ENCODE measurements around the gene DENND1A. TPM values are rescaled to one million over a fixed set of nuclear protein-coding genes. Genes with fewer than 3 reads are reported as not detected.

The DENND1A gene
- total RNA-seq, 2 experiments from 2014 or later: 13.9 to 20.3 TPM

GRCh38 chr9:123763910-123764588, 165.9 kb downstream of the DENND1A start:
- POLR2A ChIA-PET: no interaction called here
- DNase-seq (no peak), ATAC-seq (ENCODE audit: low read depth) (no peak)
- H3K36me3 Mint-ChIP-seq: peaks cover 6% of the 10 kb centered on the region
- no peaks in the 10 kb centered on the region for H3K9me3 Mint-ChIP-seq
- no peaks in the 10 kb centered on the region for H3K27me3 Mint-ChIP-seq
- no peak overlapping the region for H3K4me3 Mint-ChIP-seq
- H3K4me1 Mint-ChIP-seq: peaks cover 1% of the 10 kb centered on the region
- H3K27ac Mint-ChIP-seq: no peak overlapping the region

DNA sequence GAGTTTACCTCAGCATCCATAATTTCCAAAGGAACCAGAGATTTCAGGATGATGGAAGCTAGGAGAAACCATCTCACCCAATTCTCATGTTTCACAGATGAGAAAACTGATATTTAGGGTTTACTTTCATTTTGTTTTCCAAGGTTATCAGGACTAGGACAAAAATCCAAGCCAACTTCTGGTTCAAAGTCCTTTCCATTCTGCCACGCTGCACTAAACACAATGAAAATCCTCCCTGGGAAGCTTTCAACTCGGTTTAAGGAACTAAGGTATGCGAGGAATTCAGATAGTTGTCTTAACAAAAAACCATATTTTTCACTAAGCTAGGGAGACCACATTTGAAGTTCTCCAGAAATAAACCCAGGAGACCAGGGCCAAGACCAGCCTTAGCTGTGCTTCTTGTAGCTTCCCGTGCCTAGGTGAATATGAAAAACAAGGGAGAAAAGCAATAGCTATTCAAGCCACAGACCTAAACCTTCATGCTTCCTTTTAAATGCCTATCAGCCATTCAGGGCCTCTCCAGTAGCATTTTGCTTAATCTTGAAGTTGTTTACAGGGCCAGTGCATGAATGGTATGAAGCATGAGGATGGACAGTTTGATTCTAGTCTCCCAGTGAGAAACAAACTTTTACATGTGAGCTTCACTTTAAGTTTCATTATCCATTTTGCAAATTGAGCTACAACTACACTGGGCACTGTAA, 167.9 kb downstream of the DENND1A start:
- H3K27ac Mint-ChIP-seq: no peak overlapping the region
- no peaks in the 10 kb centered on the region for H3K27me3 Mint-ChIP-seq
- no peaks in the 10 kb centered on the region for H3K9me3 Mint-ChIP-seq
- H3K36me3 Mint-ChIP-seq: peaks cover 6% of the 10 kb centered on the region
- ATAC-seq (ENCODE audit: low read depth): no peak
- no peak overlapping the region for H3K4me3 Mint-ChIP-seq
- DNase-seq: no peak
- POLR2A ChIA-PET: no interaction called here
- peaks cover 1% of the 10 kb centered on the region for H3K4me1 Mint-ChIP-seq

DNA sequence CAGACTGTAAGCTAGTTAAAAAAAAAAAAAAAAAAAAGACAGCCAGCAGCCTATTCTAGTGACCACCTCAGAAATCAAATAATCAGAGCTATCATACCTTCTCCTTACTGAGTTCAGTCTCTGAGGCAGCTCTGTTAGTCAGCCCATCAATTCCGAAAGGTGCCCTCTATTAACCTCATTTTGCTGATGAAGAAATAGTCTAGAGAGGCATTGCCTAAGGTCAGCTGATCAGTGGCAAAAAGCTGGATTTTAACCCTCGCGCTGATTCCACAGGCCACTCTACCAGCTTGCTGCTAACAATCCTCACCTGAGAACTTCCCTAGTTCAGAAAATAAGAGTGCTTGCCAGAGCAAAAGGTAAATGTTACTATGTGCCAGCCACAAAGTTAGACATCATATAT, 172.0 kb downstream of the DENND1A start:
- DNase-seq: no peak
- Mint-ChIP-seq H3K4me3 (no peak overlapping the region), H3K36me3 (peaks cover 7% of the 10 kb centered on the region), H3K9me3 (no peaks in the 10 kb centered on the region), H3K27ac (no peak overlapping the region), H3K27me3 (no peaks in the 10 kb centered on the region), H3K4me1 (peaks cover 7% of the 10 kb centered on the region)
- ATAC-seq (ENCODE audit: low read depth): no peak
- POLR2A ChIA-PET: no interaction called here

DNA sequence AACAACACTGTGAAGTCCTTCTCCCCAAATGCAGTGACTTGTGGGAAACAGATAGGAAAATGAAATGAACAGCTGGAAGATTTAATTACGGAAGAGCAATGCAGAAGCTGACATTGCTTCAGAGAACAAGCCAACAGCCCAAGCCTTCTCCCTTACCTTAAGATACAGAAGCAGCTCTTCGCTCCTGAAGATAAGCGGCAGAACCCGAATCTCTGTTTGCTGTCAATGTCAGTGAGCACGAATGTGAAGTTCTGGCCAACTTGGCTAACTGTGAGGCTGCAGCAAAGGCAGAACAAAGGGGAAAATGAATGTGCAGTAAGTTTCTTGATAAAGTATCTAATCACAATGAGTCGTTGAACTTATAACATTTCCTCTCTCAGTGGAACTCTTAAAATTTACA, 172.4 kb downstream of the DENND1A start:
- H3K27ac Mint-ChIP-seq: no peak overlapping the region
- no peaks in the 10 kb centered on the region for H3K9me3 Mint-ChIP-seq
- H3K27me3 Mint-ChIP-seq: no peaks in the 10 kb centered on the region

GRCh38 chr9:123756484-123757106, 173.3 kb downstream of the DENND1A start:
- ATAC-seq (ENCODE audit: low read depth): no peak
- POLR2A ChIA-PET: no interaction called here
- H3K4me1 Mint-ChIP-seq: peaks cover 7% of the 10 kb centered on the region
- H3K9me3 Mint-ChIP-seq: no peaks in the 10 kb centered on the region
- H3K27ac Mint-ChIP-seq: no peak overlapping the region
- no peak overlapping the region for H3K4me3 Mint-ChIP-seq
- no peaks in the 10 kb centered on the region for H3K27me3 Mint-ChIP-seq
- H3K36me3 Mint-ChIP-seq: peaks cover 10% of the 10 kb centered on the region
- DNase-seq: no peak

More for the DNA sequence above, 172.4 kb downstream of the DENND1A start:
- POLR2A ChIA-PET: no interaction called here
- no peak overlapping the region for H3K4me3 Mint-ChIP-seq
- DNase-seq (no peak), ATAC-seq (ENCODE audit: low read depth) (no peak)
- H3K4me1 Mint-ChIP-seq: peaks cover 7% of the 10 kb centered on the region
- H3K36me3 Mint-ChIP-seq: peaks cover 7% of the 10 kb centered on the region

DNA sequence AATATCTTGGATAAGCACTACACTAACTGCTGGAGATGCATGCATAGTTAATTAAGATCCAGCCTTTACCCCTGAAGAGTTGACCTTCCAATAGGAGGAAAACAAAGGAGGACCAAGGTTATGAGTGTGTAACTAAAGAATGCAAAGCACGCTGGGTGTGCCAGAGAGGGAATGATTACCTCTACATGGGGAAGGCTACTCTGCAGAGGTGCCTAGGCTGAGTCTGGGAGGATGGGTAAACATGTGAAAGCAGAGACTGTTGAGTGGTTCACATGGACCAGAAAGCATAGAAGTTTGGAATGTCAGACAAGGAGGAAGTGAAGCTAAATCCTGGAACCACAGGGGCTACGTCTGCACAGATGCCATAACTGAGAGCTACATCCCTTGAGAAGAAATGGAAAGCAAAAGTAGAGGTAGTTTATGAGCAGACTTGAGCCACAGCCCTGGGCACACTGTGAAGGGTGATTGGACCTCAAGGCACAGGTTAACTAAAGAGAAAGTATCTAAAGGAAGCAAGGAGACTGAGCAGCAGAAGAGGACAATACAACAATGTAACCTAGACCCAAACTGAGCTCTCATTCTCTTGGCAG, 176.2 kb downstream of the DENND1A start:
- peaks cover 14% of the 10 kb centered on the region for H3K4me1 Mint-ChIP-seq
- no peaks in the 10 kb centered on the region for H3K27me3 Mint-ChIP-seq
- no peak overlapping the region for H3K27ac Mint-ChIP-seq
- H3K9me3 Mint-ChIP-seq: no peaks in the 10 kb centered on the region
- H3K4me3 Mint-ChIP-seq: no peak overlapping the region
- ATAC-seq (ENCODE audit: low read depth) (no peak), DNase-seq (no peak)
- POLR2A ChIA-PET: no interaction called here
- H3K36me3 Mint-ChIP-seq: peaks cover 9% of the 10 kb centered on the region

DNA sequence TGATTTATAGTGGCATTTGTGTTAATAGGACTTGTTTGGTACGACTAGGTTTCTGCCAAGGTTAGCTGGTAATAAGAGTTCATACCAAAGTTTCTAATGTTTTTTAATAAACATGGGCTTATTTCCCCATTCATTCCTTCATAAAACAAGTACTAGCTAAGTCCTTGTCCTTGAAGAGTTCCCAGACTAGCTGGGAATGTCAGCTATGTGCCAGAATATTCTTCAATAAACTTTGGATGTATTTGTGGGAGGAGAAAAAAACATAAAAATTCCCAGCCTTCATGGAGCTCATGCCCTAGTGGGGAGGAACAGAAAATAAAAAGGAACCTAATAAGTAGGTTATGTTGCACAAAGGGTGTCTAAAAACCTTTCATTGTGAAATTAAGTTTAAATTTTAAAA, 176.9 kb downstream of the DENND1A start:
- H3K9me3 Mint-ChIP-seq: no peaks in the 10 kb centered on the region
- no peaks in the 10 kb centered on the region for H3K27me3 Mint-ChIP-seq
- no peak for ATAC-seq (ENCODE audit: low read depth)
- POLR2A ChIA-PET: no interaction called here
- no peak for DNase-seq
- peaks cover 14% of the 10 kb centered on the region for H3K4me1 Mint-ChIP-seq
- peaks cover 9% of the 10 kb centered on the region for H3K36me3 Mint-ChIP-seq
- H3K27ac Mint-ChIP-seq: no peak overlapping the region
- no peak overlapping the region for H3K4me3 Mint-ChIP-seq

DNA sequence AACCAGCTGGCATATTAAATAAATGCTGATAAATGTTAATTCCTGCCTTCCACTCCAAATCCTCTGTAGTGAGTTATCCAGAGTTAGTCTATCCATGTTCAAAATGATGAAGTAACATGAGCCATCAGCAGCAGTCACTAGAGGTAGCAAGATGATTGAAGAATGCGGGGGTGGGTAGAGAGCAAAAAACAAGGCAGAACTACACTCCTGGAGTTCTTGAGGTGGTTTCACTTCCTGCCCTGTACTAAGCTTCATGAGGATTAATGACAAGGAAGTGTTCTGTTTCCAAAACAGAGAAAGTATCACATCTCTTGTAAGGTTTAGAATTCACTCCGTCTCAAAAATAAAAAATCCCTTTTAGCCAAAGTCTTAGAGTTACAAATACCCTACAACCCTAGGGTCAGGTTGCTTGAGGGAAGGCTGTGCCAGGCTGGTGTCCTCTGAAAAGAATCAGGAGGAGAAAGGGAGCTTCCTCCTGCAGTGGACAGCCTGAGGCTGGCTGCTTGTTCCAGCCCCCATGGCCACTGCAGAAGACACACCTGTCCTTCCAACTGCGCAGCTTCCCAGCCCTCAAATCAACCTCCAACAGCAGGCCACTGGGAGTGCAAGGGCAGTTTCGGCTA, 180.2 kb downstream of the DENND1A start:
- Mint-ChIP-seq H3K4me1 (peaks cover 14% of the 10 kb centered on the region), H3K4me3 (no peak overlapping the region), H3K27me3 (no peaks in the 10 kb centered on the region), H3K27ac (no peak overlapping the region), H3K36me3 (peaks cover 7% of the 10 kb centered on the region), H3K9me3 (no peaks in the 10 kb centered on the region)
- DNase-seq (no peak), ATAC-seq (ENCODE audit: low read depth) (peak; percentile 47)
- POLR2A ChIA-PET: no interaction called here

DNA sequence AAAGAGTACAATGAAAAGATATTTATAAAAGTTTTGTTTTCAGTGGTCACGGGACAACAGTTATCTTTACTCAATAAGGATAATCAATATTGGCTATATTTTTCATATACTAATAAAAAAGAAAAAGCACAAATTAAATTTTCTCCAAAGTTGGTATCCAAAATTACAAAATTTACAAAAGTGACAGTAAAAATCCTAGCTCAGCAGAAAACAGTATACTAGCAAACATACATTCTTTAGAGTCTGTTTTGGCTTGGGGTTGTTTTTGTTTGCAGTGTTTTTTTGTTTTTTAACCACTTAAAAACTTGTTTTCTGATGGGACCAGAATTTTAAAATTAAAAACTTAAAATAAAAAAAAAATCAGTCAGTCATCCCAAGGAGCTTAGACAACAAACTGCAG, 183.2 kb downstream of the DENND1A start:
- ATAC-seq (ENCODE audit: low read depth) (no peak), DNase-seq (no peak)
- H3K4me3 Mint-ChIP-seq: no peak overlapping the region
- no peaks in the 10 kb centered on the region for H3K9me3 Mint-ChIP-seq
- H3K4me1 Mint-ChIP-seq: peaks cover 8% of the 10 kb centered on the region
- H3K36me3 Mint-ChIP-seq: peaks cover 7% of the 10 kb centered on the region
- H3K27ac Mint-ChIP-seq: no peak overlapping the region
- no peaks in the 10 kb centered on the region for H3K27me3 Mint-ChIP-seq
- POLR2A ChIA-PET: no interaction called here

DNA sequence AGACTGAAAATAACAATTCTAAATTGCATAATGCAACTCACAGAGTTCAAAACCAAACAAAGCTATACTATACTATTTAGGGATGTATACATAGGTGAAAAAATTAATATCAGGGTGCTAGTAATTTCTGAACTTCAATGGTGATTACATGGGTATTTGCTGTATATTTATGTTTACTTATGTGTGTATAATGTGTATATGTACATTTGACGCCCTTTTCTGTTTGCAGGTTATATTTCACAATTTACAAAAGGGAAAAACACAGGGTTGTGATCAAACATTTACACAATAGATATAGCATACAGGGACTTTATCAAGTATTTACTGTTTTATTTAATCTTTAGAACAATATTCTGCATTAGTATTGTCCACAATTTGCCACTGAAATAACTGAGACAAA, 184.0 kb downstream of the DENND1A start:
- DNase-seq: no peak
- no peak for ATAC-seq (ENCODE audit: low read depth)
- Mint-ChIP-seq H3K27ac (no peak overlapping the region), H3K4me3 (no peak overlapping the region), H3K9me3 (no peaks in the 10 kb centered on the region), H3K36me3 (peaks cover 2% of the 10 kb centered on the region), H3K27me3 (no peaks in the 10 kb centered on the region), H3K4me1 (peaks cover 8% of the 10 kb centered on the region)
- POLR2A ChIA-PET: no interaction called here

DNA sequence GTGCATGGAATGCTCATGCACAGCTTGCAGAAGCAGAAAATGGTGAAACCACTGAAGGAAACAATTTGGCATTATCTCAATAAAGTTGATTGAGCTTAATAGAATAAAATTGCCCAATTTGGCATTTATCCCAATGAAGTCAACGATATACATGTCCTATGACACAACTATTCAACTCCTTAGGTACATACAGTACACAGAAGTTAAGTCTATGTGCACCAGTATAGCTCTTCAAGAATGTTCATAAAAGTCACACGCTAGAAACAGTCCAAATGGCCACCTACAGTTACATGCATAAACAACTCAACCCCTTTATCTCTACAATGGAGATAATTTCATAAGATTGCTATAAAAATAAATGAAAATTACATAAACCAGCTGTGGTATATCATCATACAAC, 184.5 kb downstream of the DENND1A start:
- no peak overlapping the region for H3K4me3 Mint-ChIP-seq
- POLR2A ChIA-PET: no interaction called here
- DNase-seq: no peak

DNA sequence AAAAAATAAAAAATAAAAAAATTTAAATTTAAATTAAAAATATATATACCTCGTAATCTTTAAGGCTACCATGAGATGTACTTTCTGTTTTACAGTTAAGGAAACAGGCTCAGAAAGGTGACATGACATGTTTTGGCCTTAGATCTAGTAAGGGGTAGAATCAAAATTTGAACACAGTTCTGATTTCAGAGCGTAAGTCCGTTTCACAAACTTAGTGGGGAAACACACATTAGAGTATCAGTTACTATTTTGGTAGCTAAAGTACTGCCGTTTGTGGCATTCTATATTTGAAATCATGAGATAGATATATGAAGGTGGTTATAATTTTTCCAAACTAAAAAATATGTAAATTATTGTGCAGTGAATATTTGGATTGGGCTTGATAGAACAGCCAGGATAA, 186.2 kb downstream of the DENND1A start:
- no peaks in the 10 kb centered on the region for H3K4me1 Mint-ChIP-seq
- POLR2A ChIA-PET: no interaction called here
- H3K36me3 Mint-ChIP-seq: peaks cover 2% of the 10 kb centered on the region
- H3K27ac Mint-ChIP-seq: no peak overlapping the region
- H3K4me3 Mint-ChIP-seq: no peak overlapping the region
- DNase-seq: no peak
- no peaks in the 10 kb centered on the region for H3K9me3 Mint-ChIP-seq
- ATAC-seq (ENCODE audit: low read depth): no peak
- H3K27me3 Mint-ChIP-seq: no peaks in the 10 kb centered on the region

More for the DNA sequence above, 184.5 kb downstream of the DENND1A start:
- no peaks in the 10 kb centered on the region for H3K9me3 Mint-ChIP-seq
- no peak overlapping the region for H3K27ac Mint-ChIP-seq
- H3K4me1 Mint-ChIP-seq: peaks cover 8% of the 10 kb centered on the region
- H3K27me3 Mint-ChIP-seq: no peaks in the 10 kb centered on the region
- ATAC-seq (ENCODE audit: low read depth): no peak
- peaks cover 2% of the 10 kb centered on the region for H3K36me3 Mint-ChIP-seq

- H3K27ac Mint-ChIP-seq: no peak overlapping the region
- H3K27me3 Mint-ChIP-seq: no peaks in the 10 kb centered on the region
- H3K36me3 Mint-ChIP-seq: peaks cover 2% of the 10 kb centered on the region
- H3K9me3 Mint-ChIP-seq: no peaks in the 10 kb centered on the region
- ATAC-seq (ENCODE audit: low read depth): no peak
- no peaks in the 10 kb centered on the region for H3K4me1 Mint-ChIP-seq
- DNase-seq: no peak
- POLR2A ChIA-PET: no interaction called here
- no peak overlapping the region for H3K4me3 Mint-ChIP-seq
These were observed 187.7 kb downstream of the DENND1A start for GRCh38 chr9:123742009-123742767.
